Skeletal muscle satellite cell (primary cell): ENCODE measurements around the gene HOXB3.
A peak's percentile ranks its signal among the peaks of the same experiment; 100 is the strongest.

ENCODE experiments used
- H3K27me3 ChIP-seq: 2 replicates; pipeline ENCODE4 v1.7.0; 2013; ENCODE audit warnings: low read length; ENCODE audit not compliant: control insufficient read depth, insufficient read depth
- H3K36me3 ChIP-seq: 2 replicates; pipeline ENCODE4 v1.7.0; 2013; ENCODE audit warnings: mild to moderate bottlenecking, control low read depth, low read length; ENCODE audit not compliant: insufficient read depth
- H3K4me1 ChIP-seq: 2 replicates; pipeline ENCODE4 v1.7.0; 2013; ENCODE audit warnings: low read length; ENCODE audit not compliant: control insufficient read depth, insufficient read depth
- H3K4me2 ChIP-seq: 2 replicates; pipeline ENCODE4 v1.7.0; 2013; ENCODE audit warnings: mild to moderate bottlenecking, low read length
- H3K4me3 ChIP-seq: 2 replicates; pipeline ENCODE4 v1.7.0; 2013; ENCODE audit warnings: low read length
- H3K9ac ChIP-seq: 2 replicates; pipeline ENCODE4 v1.7.0; 2013; ENCODE audit warnings: mild to moderate bottlenecking, low read depth, low read length, moderate library complexity
- H3K9me3 ChIP-seq: replicated peaks from 2 replicates; pipeline ENCODE4 v1.7.0; 2013; ENCODE audit warnings: mild to moderate bottlenecking, control low read depth, low read length

Gene HOXB3

GRCh38 chr17:48615047-48615962 is 25.3 kb upstream of the HOXB3 start, which contains the start of gene HOXB8:
Gene HOXB8, minus strand, starts transcription at chr17:48615292. Its CDS starts 588 bp downstream, at chr17:48614704.
- Histone ChIP-seq H3K27me3 (peaks cover 65% of the 10 kb centered on the region), H3K36me3 (no peaks in the 10 kb centered on the region), H3K4me3 (peak within 1 kb of the TSS; percentile 34), H3K4me2 (peak within 1 kb of the TSS; percentile 56), H3K9me3 (no peaks in the 10 kb centered on the region), H3K9ac (no peak within 1 kb of the TSS), H3K4me1 (peaks cover 28% of the 10 kb centered on the region)

- H3K36me3 ChIP-seq: no peaks in the 10 kb centered on the region
- H3K4me2 ChIP-seq: peak overlapping the region; percentile 56
- peak overlapping the region; percentile 34 for H3K4me3 ChIP-seq
- H3K9me3 ChIP-seq: no peaks in the 10 kb centered on the region
- peaks cover 31% of the 10 kb centered on the region for H3K4me1 ChIP-seq
- no peak overlapping the region for H3K9ac ChIP-seq
- peaks cover 52% of the 10 kb centered on the region for H3K27me3 ChIP-seq
Measured at GRCh38 chr17:48613862-48614694, 24.0 kb upstream of the HOXB3 start.

DNA sequence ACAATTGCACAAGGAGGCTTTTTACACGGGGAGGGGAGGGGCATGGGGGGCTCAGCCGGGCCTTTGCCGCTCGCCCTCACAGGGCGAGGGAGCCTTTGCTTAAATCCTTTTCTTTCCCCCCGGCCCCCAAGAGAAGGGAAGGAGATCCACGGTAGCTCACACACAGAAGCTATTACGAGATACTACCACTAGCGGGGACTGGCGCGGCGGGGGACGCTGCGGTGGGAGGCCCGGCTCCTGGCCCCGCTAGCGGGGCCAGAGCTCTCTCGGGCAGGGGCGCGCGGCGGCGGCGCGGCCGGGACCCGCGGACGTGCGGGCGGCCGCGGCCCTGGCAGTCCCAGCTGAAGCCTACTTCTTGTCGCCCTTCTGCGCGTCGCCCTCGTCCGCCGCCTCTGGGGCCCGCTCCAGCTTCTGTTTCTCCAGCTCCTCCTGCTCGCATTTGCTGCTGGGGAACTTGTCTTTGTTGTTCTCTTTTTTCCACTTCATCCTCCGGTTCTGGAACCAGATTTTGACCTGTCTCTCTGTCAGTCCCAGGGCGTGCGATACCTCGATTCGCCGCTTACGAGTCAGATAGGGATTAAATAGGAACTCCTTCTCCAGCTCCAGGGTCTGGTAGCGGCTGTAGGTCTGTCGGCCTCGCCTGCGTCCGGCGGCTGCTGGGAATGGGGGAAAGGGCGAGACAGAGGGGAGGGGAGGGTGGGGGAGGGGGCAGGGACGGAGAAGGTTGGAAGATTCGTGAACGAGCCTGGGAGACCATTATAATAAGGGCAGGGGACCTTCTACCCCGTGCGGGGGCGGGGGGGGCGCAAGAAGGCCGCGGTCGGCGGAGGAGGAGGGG is 23.0 kb upstream of the HOXB3 start:
- peak overlapping the region; percentile 71 for H3K4me3 ChIP-seq
- H3K36me3 ChIP-seq: no peaks in the 10 kb centered on the region
- H3K9me3 ChIP-seq: no peaks in the 10 kb centered on the region
- peaks cover 44% of the 10 kb centered on the region for H3K27me3 ChIP-seq
- peak overlapping the region; percentile 68 for H3K9ac ChIP-seq
- H3K4me1 ChIP-seq: peaks cover 27% of the 10 kb centered on the region
- H3K4me2 ChIP-seq: peak overlapping the region; percentile 99

DNA sequence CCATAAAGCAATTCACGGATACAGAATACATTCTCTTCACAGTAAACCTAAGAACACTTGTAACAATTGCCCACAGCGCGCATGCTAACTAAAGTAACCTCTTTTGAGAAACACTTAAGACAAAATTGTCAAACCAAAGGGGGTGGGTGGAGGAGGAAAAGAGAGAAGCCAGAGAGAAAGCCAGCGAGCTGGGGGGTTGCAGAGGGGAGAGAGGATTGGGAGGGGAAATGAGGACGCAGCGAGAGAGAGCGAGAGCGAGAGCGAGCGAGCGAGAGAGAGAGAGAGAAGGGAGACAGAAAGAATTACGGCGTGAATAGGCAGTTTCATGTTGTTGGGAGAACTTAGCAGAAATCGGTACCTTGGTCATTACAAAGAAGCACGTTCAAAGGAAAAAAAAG is 22.4 kb upstream of the HOXB3 start:
- H3K36me3 ChIP-seq: no peaks in the 10 kb centered on the region
- H3K9ac ChIP-seq: peak overlapping the region; percentile 68
- no peaks in the 10 kb centered on the region for H3K9me3 ChIP-seq
- H3K4me3 ChIP-seq: peak overlapping the region; percentile 71
- peaks cover 26% of the 10 kb centered on the region for H3K4me1 ChIP-seq
- H3K27me3 ChIP-seq: peaks cover 37% of the 10 kb centered on the region
- peak overlapping the region; percentile 99 for H3K4me2 ChIP-seq

- Histone ChIP-seq H3K4me2 (peak overlapping the region; percentile 99), H3K4me1 (peaks cover 25% of the 10 kb centered on the region), H3K36me3 (no peaks in the 10 kb centered on the region), H3K27me3 (peaks cover 31% of the 10 kb centered on the region), H3K9ac (peak overlapping the region; percentile 98), H3K4me3 (peak overlapping the region; percentile 95), H3K9me3 (no peaks in the 10 kb centered on the region)
Measured at GRCh38 chr17:48611681-48612455, 21.8 kb upstream of the HOXB3 start.

GRCh38 chr17:48611213-48611612 is 21.2 kb upstream of the HOXB3 start:
- Histone ChIP-seq H3K4me1 (peaks cover 25% of the 10 kb centered on the region), H3K36me3 (no peaks in the 10 kb centered on the region), H3K4me3 (peak overlapping the region; percentile 95), H3K4me2 (peak overlapping the region; percentile 99), H3K27me3 (peaks cover 25% of the 10 kb centered on the region), H3K9me3 (no peaks in the 10 kb centered on the region), H3K9ac (peak overlapping the region; percentile 98)

DNA sequence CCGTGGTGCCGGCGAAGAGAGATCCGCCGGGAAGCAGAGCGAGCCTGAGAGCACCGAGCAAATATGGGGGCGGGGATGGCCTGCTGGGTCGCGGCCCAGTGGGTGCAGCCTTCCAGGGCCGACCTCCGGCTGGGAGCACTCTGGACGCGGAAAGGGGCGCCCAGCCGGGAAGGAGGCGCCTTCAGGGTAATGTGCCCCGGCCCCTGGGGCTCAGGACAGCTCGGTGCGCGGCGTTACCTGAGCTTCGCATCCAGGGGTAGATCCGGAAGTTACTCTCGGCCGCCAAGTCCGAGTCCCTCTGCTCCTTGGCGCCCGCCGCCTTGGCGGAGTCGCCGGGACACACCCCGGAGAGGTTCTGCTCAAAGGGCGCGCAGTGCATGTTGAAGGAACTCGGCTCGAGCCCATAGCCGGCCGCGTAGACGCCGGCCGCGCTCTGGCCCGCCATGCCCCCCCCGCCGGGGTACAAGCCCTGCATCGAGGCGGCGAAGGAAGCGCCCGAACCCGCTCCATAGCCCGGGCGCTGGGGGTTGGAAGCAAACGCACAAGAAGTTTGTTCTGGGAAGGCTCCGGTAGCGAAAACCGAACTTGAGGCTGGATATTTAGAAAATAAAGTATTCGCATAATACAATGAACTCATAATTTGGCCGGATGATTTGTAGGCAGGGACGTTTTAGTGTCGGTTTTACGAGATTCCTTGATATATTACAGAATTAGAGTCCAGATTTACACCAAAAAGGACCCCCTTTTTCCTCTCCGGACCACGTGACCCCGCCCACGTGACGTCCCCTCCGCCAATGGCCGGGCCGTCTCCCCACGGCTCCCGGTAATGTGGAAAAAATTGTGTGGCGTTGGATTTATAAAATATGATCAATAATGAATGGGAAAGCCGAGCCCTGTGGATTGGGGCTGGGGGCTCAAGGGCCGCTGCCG is 20.5 kb upstream of the HOXB3 start, which contains the start of gene HOXB7:
HOXB7 (minus strand) TSS at position 736 of the 930 bp plus-strand sequence; CDS start at position 637, 99 bp downstream.
- H3K9ac ChIP-seq: peak within 1 kb of the TSS; percentile 98
- peaks cover 25% of the 10 kb centered on the region for H3K4me1 ChIP-seq
- H3K27me3 ChIP-seq: peaks cover 18% of the 10 kb centered on the region
- peak within 1 kb of the TSS; percentile 99 for H3K4me2 ChIP-seq
- H3K9me3 ChIP-seq: no peaks in the 10 kb centered on the region
- H3K36me3 ChIP-seq: no peaks in the 10 kb centered on the region
- H3K4me3 ChIP-seq: peak within 1 kb of the TSS; percentile 95

DNA sequence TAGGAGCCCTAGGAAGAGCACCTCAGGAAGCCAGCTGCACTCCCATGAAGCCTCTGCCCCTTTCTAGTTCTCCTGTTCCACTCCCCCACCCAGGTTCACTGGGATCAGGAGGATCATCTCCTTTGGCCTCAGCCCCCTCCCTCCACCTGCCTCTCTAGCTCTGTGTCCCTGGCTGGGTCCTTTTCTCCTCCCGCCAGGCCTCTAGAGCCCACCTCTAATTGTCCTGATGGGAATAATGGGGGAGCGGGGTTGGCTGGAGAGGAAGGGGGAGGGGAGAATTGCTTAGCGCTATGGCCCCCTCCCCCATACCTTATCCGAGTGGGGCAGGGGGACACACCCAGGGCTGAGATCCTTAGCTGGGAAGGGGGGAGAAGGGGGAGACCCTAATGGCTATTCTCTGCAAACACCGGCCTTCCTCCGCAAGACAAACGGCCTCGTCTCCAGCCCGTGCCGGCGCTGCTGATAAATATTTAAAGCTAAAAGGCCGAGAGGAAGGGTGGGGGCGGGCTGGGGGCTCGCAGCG is 19.8 kb upstream of the HOXB3 start:
- peaks cover 31% of the 10 kb centered on the region for H3K4me1 ChIP-seq
- H3K9me3 ChIP-seq: no peaks in the 10 kb centered on the region
- H3K27me3 ChIP-seq: peaks cover 11% of the 10 kb centered on the region
- peak overlapping the region; percentile 99 for H3K4me2 ChIP-seq
- peak overlapping the region; percentile 98 for H3K9ac ChIP-seq
- no peaks in the 10 kb centered on the region for H3K36me3 ChIP-seq
- H3K4me3 ChIP-seq: peak overlapping the region; percentile 95

- Histone ChIP-seq H3K4me3 (no peak overlapping the region), H3K36me3 (no peaks in the 10 kb centered on the region), H3K27me3 (peaks cover 4% of the 10 kb centered on the region), H3K9ac (no peak overlapping the region), H3K4me1 (peaks cover 26% of the 10 kb centered on the region), H3K9me3 (no peaks in the 10 kb centered on the region), H3K4me2 (peak overlapping the region; percentile 99)
Measured at GRCh38 chr17:48609033-48609432, 19.0 kb upstream of the HOXB3 start.
